Testis (tissue), 2 donors: ENCODE results near the gene ZBTB20.

Experiments used
- CTCF ChIP-seq, 3 experiments: fragments of 450-650 bp in 2 of 3; fragments of 200-600 bp in 1 of 3; sonication (generic) in 1 of 3; IDR thresholded peaks; one replicate each; pipeline ENCODE4 v1.5.1; 2016 to 2019; ENCODE audit warnings: antibody characterized with exemption in 3 of 3, mild to moderate bottlenecking in 2 of 3, moderate library complexity in 1 of 3
- POLR2A ChIP-seq: fragments of 450-650 bp; IDR thresholded peaks from one replicate; pipeline ENCODE4 v1.6.1; 2017; ENCODE audit warnings: antibody characterized with exemption, mild to moderate bottlenecking, moderate library complexity

- TF ChIP-seq CTCF (IDR thresholded peaks at IDR 0.05) = no peak
- TF ChIP-seq POLR2A = no peak
These were observed 47.4 kb upstream of the ZBTB20 start for GRCh38 chr3:115194476-115194875.
